Activated T-helper 1 cell treated with Interleukin-2 at 50 U/mL for 16 hours (primary cell): Measurements from ENCODE around the gene EARS2.
"Not testable (repeated sequence)": the region's sequence is repeated elsewhere in the genome, so short reads cannot be mapped to it uniquely, and the experiment has no call there.

Source experiments
- DNase-seq: peaks from one replicate; pipeline ENCODE4 v3.0.0-alpha.2; 2020; ENCODE audit warnings: low read depth

EARS2 gene

GRCh38 chr16:23567602-23568001 is 10.5 kb upstream of the EARS2 start:
- DNase-seq: no peak

- DNase-seq: no peak
These were observed 9.6 kb upstream of the EARS2 start for GRCh38 chr16:23566724-23567123.

- no peak for DNase-seq
These were observed 7.6 kb upstream of the EARS2 start for GRCh38 chr16:23564575-23565363.

- DNase-seq: no peak
These were observed 6.0 kb upstream of the EARS2 start for GRCh38 chr16:23563186-23563585.

GRCh38 chr16:23562505-23562904 is 5.4 kb upstream of the EARS2 start:
- no peak for DNase-seq

GRCh38 chr16:23561586-23561985 is 4.4 kb upstream of the EARS2 start:
- no peak for DNase-seq

- no peak for DNase-seq
These were observed 891 bp upstream of the EARS2 start for GRCh38 chr16:23557779-23558702.

- no peak for DNase-seq
These were observed 2.6 kb downstream of the EARS2 start for GRCh38 chr16:23554536-23554935.

GRCh38 chr16:23552161-23552560 is 5.0 kb downstream of the EARS2 start:
- DNase-seq: no peak

- no peak for DNase-seq
These were observed 7.2 kb downstream of the EARS2 start for GRCh38 chr16:23549938-23550337.

GRCh38 chr16:23544436-23544835 is 12.7 kb downstream of the EARS2 start:
- DNase-seq: no peak

GRCh38 chr16:23540817-23541178 is 16.4 kb downstream of the EARS2 start:
- not testable (repeated sequence) for DNase-seq

- no peak for DNase-seq
These were observed 16.9 kb downstream of the EARS2 start for GRCh38 chr16:23539984-23540816.

- no peak for DNase-seq
These were observed 18.3 kb downstream of the EARS2 start for GRCh38 chr16:23538919-23539278.

- DNase-seq: no peak
These were observed 19.8 kb downstream of the EARS2 start for GRCh38 chr16:23537390-23537789.

- no peak for DNase-seq
These were observed 21.2 kb downstream of the EARS2 start for GRCh38 chr16:23535901-23536300.

GRCh38 chr16:23534868-23535860 is 22.0 kb downstream of the EARS2 start:
- DNase-seq: no peak

GRCh38 chr16:23532448-23532847 is 24.7 kb downstream of the EARS2 start:
- no peak for DNase-seq

GRCh38 chr16:23530062-23530461 is 27.1 kb downstream of the EARS2 start:
- no peak for DNase-seq

GRCh38 chr16:23528644-23529310 is 28.4 kb downstream of the EARS2 start:
- DNase-seq: no peak
